HG03378 (cell line): ENCODE measurements around the gene ALKBH5.

Source experiments
- ATAC-seq: cut with Tn5 transposase; IDR thresholded peaks from one replicate; pipeline ENCODE4 v1.9.1; 2021; ENCODE audit warnings: mild to moderate bottlenecking, moderate library complexity; ENCODE audit not compliant: unreplicated experiment

ALKBH5 gene

GRCh38 chr17:18238299-18238698, 54.7 kb downstream of the ALKBH5 start:
- ATAC-seq = no peak

GRCh38 chr17:18240449-18240848, 56.8 kb downstream of the ALKBH5 start:
- ATAC-seq = no peak

GRCh38 chr17:18241229-18241871, 57.7 kb downstream of the ALKBH5 start:
- no peak for ATAC-seq

GRCh38 chr17:18245038-18245776, 61.6 kb downstream of the ALKBH5 start:
- ATAC-seq = no peak

GRCh38 chr17:18246109-18246725, 62.6 kb downstream of the ALKBH5 start:
- no peak for ATAC-seq

- ATAC-seq = no peak
Measured at GRCh38 chr17:18246880-18247612, 63.4 kb downstream of the ALKBH5 start.

- no peak for ATAC-seq
Measured at GRCh38 chr17:18247613-18248001, 64.0 kb downstream of the ALKBH5 start.

GRCh38 chr17:18248300-18248731, 64.7 kb downstream of the ALKBH5 start:
- no peak for ATAC-seq

- no peak for ATAC-seq
Measured at GRCh38 chr17:18248811-18249210, 65.2 kb downstream of the ALKBH5 start.

- ATAC-seq = no peak
Measured at GRCh38 chr17:18250259-18250658, 66.6 kb downstream of the ALKBH5 start.

- ATAC-seq = no peak
Measured at GRCh38 chr17:18250708-18251107, 67.1 kb downstream of the ALKBH5 start.

- ATAC-seq = no peak
Measured at GRCh38 chr17:18251204-18251603, 67.6 kb downstream of the ALKBH5 start.

GRCh38 chr17:18252160-18252559, 68.5 kb downstream of the ALKBH5 start:
- no peak for ATAC-seq

GRCh38 chr17:18253187-18253884, 69.7 kb downstream of the ALKBH5 start:
- ATAC-seq = no peak

- ATAC-seq = no peak
Measured at GRCh38 chr17:18253947-18254821, 70.6 kb downstream of the ALKBH5 start.

GRCh38 chr17:18254888-18255649, 71.4 kb downstream of the ALKBH5 start:
- ATAC-seq = no peak

GRCh38 chr17:18256351-18256750, 72.7 kb downstream of the ALKBH5 start:
- ATAC-seq = no peak

GRCh38 chr17:18256776-18257175, 73.1 kb downstream of the ALKBH5 start:
- ATAC-seq = no peak
